GM04504 (cell line): Measurements from ENCODE around the gene GTPBP4.

ENCODE experiments used
- DNase-seq: peaks from one replicate; pipeline ENCODE4 v3.0.0-alpha.2; 2012; ENCODE audit warnings: low read depth

Gene GTPBP4

GRCh38 chr10:987870-988666 lies at the start of gene GTPBP4:
GTPBP4 (plus strand) TSS chr10:988434; CDS start chr10:988480, 46 bp downstream.
- peak; percentile 93 for DNase-seq

- DNase-seq: no peak
These were observed 49.1 kb upstream of the GTPBP4 start for GRCh38 chr10:938941-939678.

GRCh38 chr10:943334-944033 lies 44.8 kb upstream of the GTPBP4 start:
- DNase-seq: no peak

- DNase-seq: peak; percentile 56
These were observed 44.0 kb upstream of the GTPBP4 start for GRCh38 chr10:944034-944831.

- no peak for DNase-seq
These were observed 42.5 kb upstream of the GTPBP4 start for GRCh38 chr10:945778-946177.

- no peak for DNase-seq
These were observed 41.2 kb upstream of the GTPBP4 start for GRCh38 chr10:947051-947450.

- DNase-seq: no peak
These were observed 40.4 kb upstream of the GTPBP4 start for GRCh38 chr10:947881-948280.

- no peak for DNase-seq
These were observed 39.9 kb upstream of the GTPBP4 start for GRCh38 chr10:948347-948746.

GRCh38 chr10:949446-949845 lies 38.8 kb upstream of the GTPBP4 start:
- DNase-seq: no peak

- no peak for DNase-seq
These were observed 34.4 kb upstream of the GTPBP4 start for GRCh38 chr10:953836-954235.

- no peak for DNase-seq
These were observed 33.8 kb upstream of the GTPBP4 start for GRCh38 chr10:954396-954795.

GRCh38 chr10:955127-955819 lies 33.0 kb upstream of the GTPBP4 start:
- no peak for DNase-seq

- DNase-seq: no peak
These were observed 32.4 kb upstream of the GTPBP4 start for GRCh38 chr10:955820-956217.

- DNase-seq: no peak
These were observed 30.1 kb upstream of the GTPBP4 start for GRCh38 chr10:958106-958505.

GRCh38 chr10:958856-959255 lies 29.4 kb upstream of the GTPBP4 start:
- DNase-seq: no peak

- DNase-seq: no peak
These were observed 25.9 kb upstream of the GTPBP4 start for GRCh38 chr10:962342-962741.

GRCh38 chr10:963186-963585 lies 25.0 kb upstream of the GTPBP4 start:
- DNase-seq: no peak

- DNase-seq: no peak
These were observed 24.6 kb upstream of the GTPBP4 start for GRCh38 chr10:963655-964054.

GRCh38 chr10:964321-964987 lies 23.8 kb upstream of the GTPBP4 start:
- no peak for DNase-seq

- DNase-seq: no peak
These were observed 23.2 kb upstream of the GTPBP4 start for GRCh38 chr10:964988-965417.
